ENCODE data around the gene CLRN2. TPM values are rescaled to one million over a fixed set of nuclear protein-coding genes. Genes with fewer than 3 reads are reported as not detected.

Gene CLRN2
- total RNA-seq: not detected
- polyA plus RNA-seq: not detected
- long read RNA-seq, donor 1: 0 reads
- long read RNA-seq, donor 2: 0 reads
- long read RNA-seq, donor 3: 0 reads
- long read RNA-seq, donor 4: 0 reads
- long read RNA-seq, donor 5: 0 reads
- long read RNA-seq, donor 6: 0 reads
- long read RNA-seq, donor 7: 0 reads
- long read RNA-seq, donor 8: 0 reads
- long read RNA-seq, donor 9: 0 reads
- long read RNA-seq, donor 10: 0 reads

GRCh38 chr4:17514865-17515264 lies at the start of gene CLRN2:
Gene CLRN2 (plus strand): TSS chr4:17515165. CDS start chr4:17515267, 102 bp downstream.
- Histone ChIP-seq H3K27me3 (ENCODE audit: control insufficient read depth in 2 of 2, insufficient read depth in 1 of 2, low read length in 1 of 2) (peaks cover 0 to 13% of the 10 kb centered on the region in 2 donors), H3K27ac (ENCODE audit: low read depth in 1 of 2, low read length in 1 of 2) (no peak within 1 kb of the TSS), H3K36me3 (ENCODE audit: control insufficient read depth in 2 of 2, insufficient read depth in 2 of 2, low read length in 1 of 2) (no peaks in the 10 kb centered on the region), H3K4me1 (ENCODE audit: control insufficient read depth in 2 of 2, insufficient read depth in 2 of 2, low read length in 2 of 2) (peaks cover 4 to 17% of the 10 kb centered on the region in 2 donors), H3K4me3 (ENCODE audit: low read length in 2 of 2) (no peak within 1 kb of the TSS), H3K9me3 (ENCODE audit: control insufficient read depth in 2 of 2, insufficient read depth in 1 of 2, low read length in 1 of 2) (no peaks in the 10 kb centered on the region)
- 98% methylated on average over 9 of the region's 9 CpGs for WGBS
- DNase-seq (ENCODE audit: low read depth in 6 of 9, low spot score in 9 of 9): no peak

- Histone ChIP-seq H3K27me3 (ENCODE audit: control insufficient read depth in 2 of 2, insufficient read depth in 1 of 2, low read length in 1 of 2) (no peaks in the 10 kb centered on the region), H3K36me3 (ENCODE audit: control insufficient read depth in 2 of 2, insufficient read depth in 2 of 2, low read length in 1 of 2) (no peaks in the 10 kb centered on the region), H3K4me3 (ENCODE audit: low read length in 2 of 2) (no peak overlapping the region), H3K4me1 (ENCODE audit: control insufficient read depth in 2 of 2, insufficient read depth in 2 of 2, low read length in 2 of 2) (no peaks in the 10 kb centered on the region), H3K27ac (ENCODE audit: low read depth in 1 of 2, low read length in 1 of 2) (no peak overlapping the region), H3K9me3 (ENCODE audit: control insufficient read depth in 2 of 2, insufficient read depth in 1 of 2, low read length in 1 of 2) (no peaks in the 10 kb centered on the region)
- peak in 1 of 9 donors; percentile 13 for DNase-seq (ENCODE audit: low read depth in 6 of 9, low spot score in 9 of 9)
- 85% methylated on average over 9 of the region's 9 CpGs for WGBS
Observed at GRCh38 chr4:17468619-17469221, 46.2 kb upstream of the CLRN2 start.

GRCh38 chr4:17469931-17470674 lies 44.9 kb upstream of the CLRN2 start:
- 96% methylated on average over 11 of the region's 11 CpGs for WGBS
- Histone ChIP-seq H3K4me3 (ENCODE audit: low read length in 2 of 2) (no peak overlapping the region), H3K9me3 (ENCODE audit: control insufficient read depth in 2 of 2, insufficient read depth in 1 of 2, low read length in 1 of 2) (no peaks in the 10 kb centered on the region), H3K4me1 (ENCODE audit: control insufficient read depth in 2 of 2, insufficient read depth in 2 of 2, low read length in 2 of 2) (no peaks in the 10 kb centered on the region), H3K27me3 (ENCODE audit: control insufficient read depth in 2 of 2, insufficient read depth in 1 of 2, low read length in 1 of 2) (no peaks in the 10 kb centered on the region), H3K36me3 (ENCODE audit: control insufficient read depth in 2 of 2, insufficient read depth in 2 of 2, low read length in 1 of 2) (no peaks in the 10 kb centered on the region), H3K27ac (ENCODE audit: low read depth in 1 of 2, low read length in 1 of 2) (no peak overlapping the region)
- no peak for DNase-seq (ENCODE audit: low read depth in 6 of 9, low spot score in 9 of 9)

- no peak for DNase-seq (ENCODE audit: low read depth in 6 of 9, low spot score in 9 of 9)
- Histone ChIP-seq H3K27me3 (ENCODE audit: control insufficient read depth in 2 of 2, insufficient read depth in 1 of 2, low read length in 1 of 2) (no peaks in the 10 kb centered on the region), H3K9me3 (ENCODE audit: control insufficient read depth in 2 of 2, insufficient read depth in 1 of 2, low read length in 1 of 2) (no peaks in the 10 kb centered on the region), H3K36me3 (ENCODE audit: control insufficient read depth in 2 of 2, insufficient read depth in 2 of 2, low read length in 1 of 2) (no peaks in the 10 kb centered on the region), H3K27ac (ENCODE audit: low read depth in 1 of 2, low read length in 1 of 2) (no peak overlapping the region), H3K4me1 (ENCODE audit: control insufficient read depth in 2 of 2, insufficient read depth in 2 of 2, low read length in 2 of 2) (peaks cover 0 to 13% of the 10 kb centered on the region in 2 donors), H3K4me3 (ENCODE audit: low read length in 2 of 2) (no peak overlapping the region)
Observed at GRCh38 chr4:17475481-17475880, 39.5 kb upstream of the CLRN2 start.

GRCh38 chr4:17476853-17477252 lies 38.1 kb upstream of the CLRN2 start:
- H3K27ac ChIP-seq (ENCODE audit: low read depth in 1 of 2, low read length in 1 of 2): no peak overlapping the region
- no peaks in the 10 kb centered on the region for H3K36me3 ChIP-seq (ENCODE audit: control insufficient read depth in 2 of 2, insufficient read depth in 2 of 2, low read length in 1 of 2)
- 15% methylated on average over 3 of the region's 3 CpGs for WGBS
- no peaks in the 10 kb centered on the region for H3K9me3 ChIP-seq (ENCODE audit: control insufficient read depth in 2 of 2, insufficient read depth in 1 of 2, low read length in 1 of 2)
- no peaks in the 10 kb centered on the region for H3K27me3 ChIP-seq (ENCODE audit: control insufficient read depth in 2 of 2, insufficient read depth in 1 of 2, low read length in 1 of 2)
- peaks cover 0 to 13% of the 10 kb centered on the region in 2 donors for H3K4me1 ChIP-seq (ENCODE audit: control insufficient read depth in 2 of 2, insufficient read depth in 2 of 2, low read length in 2 of 2)
- H3K4me3 ChIP-seq (ENCODE audit: low read length in 2 of 2): no peak overlapping the region
- peak in 1 of 9 donors; percentile 13 for DNase-seq (ENCODE audit: low read depth in 6 of 9, low spot score in 9 of 9)

- H3K9me3 ChIP-seq (ENCODE audit: control insufficient read depth in 2 of 2, insufficient read depth in 1 of 2, low read length in 1 of 2): no peaks in the 10 kb centered on the region
- H3K4me1 ChIP-seq (ENCODE audit: control insufficient read depth in 2 of 2, insufficient read depth in 2 of 2, low read length in 2 of 2): peaks cover 0 to 13% of the 10 kb centered on the region in 2 donors
- no peak overlapping the region for H3K27ac ChIP-seq (ENCODE audit: low read depth in 1 of 2, low read length in 1 of 2)
- 86% methylated on average over 9 of the region's 9 CpGs for WGBS
- DNase-seq (ENCODE audit: low read depth in 6 of 9, low spot score in 9 of 9): no peak
- H3K4me3 ChIP-seq (ENCODE audit: low read length in 2 of 2): no peak overlapping the region
- no peaks in the 10 kb centered on the region for H3K27me3 ChIP-seq (ENCODE audit: control insufficient read depth in 2 of 2, insufficient read depth in 1 of 2, low read length in 1 of 2)
- no peaks in the 10 kb centered on the region for H3K36me3 ChIP-seq (ENCODE audit: control insufficient read depth in 2 of 2, insufficient read depth in 2 of 2, low read length in 1 of 2)
Observed at GRCh38 chr4:17477774-17478472, 37.0 kb upstream of the CLRN2 start.

GRCh38 chr4:17480210-17480927 lies 34.6 kb upstream of the CLRN2 start:
- H3K9me3 ChIP-seq (ENCODE audit: control insufficient read depth in 2 of 2, insufficient read depth in 1 of 2, low read length in 1 of 2): no peaks in the 10 kb centered on the region
- no peak overlapping the region for H3K4me3 ChIP-seq (ENCODE audit: low read length in 2 of 2)
- H3K36me3 ChIP-seq (ENCODE audit: control insufficient read depth in 2 of 2, insufficient read depth in 2 of 2, low read length in 1 of 2): no peaks in the 10 kb centered on the region
- H3K4me1 ChIP-seq (ENCODE audit: control insufficient read depth in 2 of 2, insufficient read depth in 2 of 2, low read length in 2 of 2): peaks cover 0 to 13% of the 10 kb centered on the region in 2 donors
- DNase-seq (ENCODE audit: low read depth in 6 of 9, low spot score in 9 of 9): no peak
- no peaks in the 10 kb centered on the region for H3K27me3 ChIP-seq (ENCODE audit: control insufficient read depth in 2 of 2, insufficient read depth in 1 of 2, low read length in 1 of 2)
- no peak overlapping the region for H3K27ac ChIP-seq (ENCODE audit: low read depth in 1 of 2, low read length in 1 of 2)
- WGBS: 97% methylated on average over 7 of the region's 7 CpGs

GRCh38 chr4:17480955-17481354 lies 34.0 kb upstream of the CLRN2 start:
- no peak for DNase-seq (ENCODE audit: low read depth in 6 of 9, low spot score in 9 of 9)
- H3K4me1 ChIP-seq (ENCODE audit: control insufficient read depth in 2 of 2, insufficient read depth in 2 of 2, low read length in 2 of 2): peaks cover 0 to 13% of the 10 kb centered on the region in 2 donors
- H3K27ac ChIP-seq (ENCODE audit: low read depth in 1 of 2, low read length in 1 of 2): no peak overlapping the region
- H3K27me3 ChIP-seq (ENCODE audit: control insufficient read depth in 2 of 2, insufficient read depth in 1 of 2, low read length in 1 of 2): no peaks in the 10 kb centered on the region
- H3K36me3 ChIP-seq (ENCODE audit: control insufficient read depth in 2 of 2, insufficient read depth in 2 of 2, low read length in 1 of 2): no peaks in the 10 kb centered on the region
- WGBS: 95% methylated on average over 2 of the region's 2 CpGs
- H3K4me3 ChIP-seq (ENCODE audit: low read length in 2 of 2): no peak overlapping the region
- H3K9me3 ChIP-seq (ENCODE audit: control insufficient read depth in 2 of 2, insufficient read depth in 1 of 2, low read length in 1 of 2): no peaks in the 10 kb centered on the region
